DND-41 (cell line): ENCODE measurements around the gene LCMT2.

ENCODE experiments used
- ATAC-seq: fragments of 200-7000 bp; cut with Tn5 transposase; 3 replicates; pipeline ENCODE4 v1.9.1; 2021; ENCODE audit warnings: low read depth; ENCODE audit not compliant: insufficient read depth
- DNase-seq: peaks from one replicate; pipeline ENCODE4 v3.0.0-alpha.2; 2020
- H2AFZ ChIP-seq: 2 replicates; pipeline ENCODE4 v1.6.0; 2012; ENCODE audit warnings: low read depth, low read length
- H3K27ac ChIP-seq: 2 replicates; pipeline ENCODE4 v1.5.1; 2012; ENCODE audit warnings: low read length, inconsistent platforms
- H3K27me3 ChIP-seq: fragments of 200-600 bp; sonication (generic); 2 replicates; pipeline ENCODE4 v1.6.0; 2012; ENCODE audit warnings: low read length, mild to moderate bottlenecking, inconsistent platforms; ENCODE audit not compliant: insufficient read depth, poor library complexity
- H3K36me3 ChIP-seq: 2 replicates; pipeline ENCODE4 v1.5.1; 2012; ENCODE audit warnings: low read length, inconsistent platforms; ENCODE audit not compliant: insufficient read depth
- H3K4me1 ChIP-seq: 2 replicates; pipeline ENCODE4 v1.5.1; 2012; ENCODE audit warnings: mild to moderate bottlenecking, low read length; ENCODE audit not compliant: insufficient read depth
- H3K4me2 ChIP-seq: 2 replicates; pipeline ENCODE4 v1.6.0; 2012; ENCODE audit warnings: mild to moderate bottlenecking, moderate library complexity, low read length, inconsistent platforms; ENCODE audit not compliant: insufficient read depth
- H3K4me3 ChIP-seq, 2 experiments: fragments of 200-600 bp in 1 of 2; shearing (Covaris generic) in 1 of 2; 2 replicates each; pipeline ENCODE4 v1.5.1; 2012 to 2016; ENCODE audit warnings: inconsistent platforms in 2 of 2, low read length in 2 of 2, mild to moderate bottlenecking in 2 of 2, low read depth in 1 of 2, moderate library complexity in 1 of 2
- H3K79me2 ChIP-seq: 2 replicates; pipeline ENCODE4 v1.6.0; 2012; ENCODE audit warnings: low read length, inconsistent platforms; ENCODE audit not compliant: insufficient read depth
- H3K9ac ChIP-seq: 2 replicates; pipeline ENCODE4 v1.6.0; 2012; ENCODE audit warnings: low read depth, mild to moderate bottlenecking, inconsistent platforms, low read length, moderate library complexity
- H3K9me3 ChIP-seq: 2 replicates; pipeline ENCODE4 v1.5.1; 2012; ENCODE audit warnings: low read length, moderate library complexity, mild to moderate bottlenecking, inconsistent platforms; ENCODE audit not compliant: insufficient read depth, severe bottlenecking
- H4K20me1 ChIP-seq: 2 replicates; pipeline ENCODE4 v1.6.0; 2012; ENCODE audit warnings: low read length; ENCODE audit not compliant: insufficient read depth
- EZH2 ChIP-seq: IDR thresholded peaks from 3 replicates; pipeline ENCODE4 v1.6.1; 2012; ENCODE audit warnings: borderline replicate concordance, low read depth, mild to moderate bottlenecking, moderate library complexity, low read length, inconsistent platforms; ENCODE audit not compliant: severe bottlenecking
- TF ChIP-seq, protein P1 (sequence below): IDR thresholded peaks from 2 replicates; pipeline ENCODE4 v1.5.1; 2012; ENCODE audit warnings: borderline replicate concordance, low read length, moderate library complexity, mild to moderate bottlenecking; ENCODE audit not compliant: poor library complexity, severe bottlenecking; ENCODE audit errors: extremely low read depth

LCMT2 gene

DNA sequence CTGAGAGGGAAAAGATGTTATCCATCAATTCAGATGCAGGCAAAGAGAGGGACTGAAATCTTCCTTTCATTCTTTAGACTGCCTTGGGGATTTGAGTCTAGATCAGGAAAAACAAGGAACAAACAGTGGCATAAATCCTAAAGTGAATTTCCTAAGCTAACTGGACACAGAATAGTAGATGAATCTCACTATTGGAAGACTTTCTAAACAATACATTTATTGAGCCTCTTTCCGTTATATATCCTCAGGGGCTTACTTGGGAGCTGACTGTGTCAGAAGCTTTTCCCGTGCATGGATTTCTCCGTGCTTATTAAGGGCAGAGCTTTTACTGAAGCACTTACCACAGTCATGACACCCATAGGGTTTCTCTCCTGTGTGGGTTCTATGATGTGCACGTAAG lies 30.4 kb upstream of the LCMT2 start:
- Histone ChIP-seq H3K9ac (no peak overlapping the region), H2AFZ (no peak overlapping the region), H3K79me2 (peaks cover 3% of the 10 kb centered on the region; the same call in 1 of the 2 replicates), H3K9me3 (peaks cover 19% of the 10 kb centered on the region), H3K4me1 (peaks cover 18% of the 10 kb centered on the region), H4K20me1 (no peaks in the 10 kb centered on the region), H3K27ac (no peak overlapping the region), H3K4me3 (no peak overlapping the region), H3K36me3 (peaks cover 68% of the 10 kb centered on the region), H3K4me2 (no peak overlapping the region), H3K27me3 (no peaks in the 10 kb centered on the region)
- ATAC-seq = no peak
- no peak for DNase-seq
- TF ChIP-seq, protein P1, sequence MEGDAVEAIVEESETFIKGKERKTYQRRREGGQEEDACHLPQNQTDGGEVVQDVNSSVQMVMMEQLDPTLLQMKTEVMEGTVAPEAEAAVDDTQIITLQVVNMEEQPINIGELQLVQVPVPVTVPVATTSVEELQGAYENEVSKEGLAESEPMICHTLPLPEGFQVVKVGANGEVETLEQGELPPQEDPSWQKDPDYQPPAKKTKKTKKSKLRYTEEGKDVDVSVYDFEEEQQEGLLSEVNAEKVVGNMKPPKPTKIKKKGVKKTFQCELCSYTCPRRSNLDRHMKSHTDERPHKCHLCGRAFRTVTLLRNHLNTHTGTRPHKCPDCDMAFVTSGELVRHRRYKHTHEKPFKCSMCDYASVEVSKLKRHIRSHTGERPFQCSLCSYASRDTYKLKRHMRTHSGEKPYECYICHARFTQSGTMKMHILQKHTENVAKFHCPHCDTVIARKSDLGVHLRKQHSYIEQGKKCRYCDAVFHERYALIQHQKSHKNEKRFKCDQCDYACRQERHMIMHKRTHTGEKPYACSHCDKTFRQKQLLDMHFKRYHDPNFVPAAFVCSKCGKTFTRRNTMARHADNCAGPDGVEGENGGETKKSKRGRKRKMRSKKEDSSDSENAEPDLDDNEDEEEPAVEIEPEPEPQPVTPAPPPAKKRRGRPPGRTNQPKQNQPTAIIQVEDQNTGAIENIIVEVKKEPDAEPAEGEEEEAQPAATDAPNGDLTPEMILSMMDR = no peak
- TF ChIP-seq EZH2 = no peak

GRCh38 chr15:43352693-43353382 lies 22.5 kb upstream of the LCMT2 start:
- Histone ChIP-seq H3K9ac (no peak overlapping the region), H3K27ac (no peak overlapping the region), H2AFZ (no peak overlapping the region), H3K4me2 (no peak overlapping the region), H3K4me3 (no peak overlapping the region), H3K4me1 (no peaks in the 10 kb centered on the region), H3K9me3 (no peaks in the 10 kb centered on the region), H3K79me2 (no peaks in the 10 kb centered on the region), H3K27me3 (no peaks in the 10 kb centered on the region), H4K20me1 (no peaks in the 10 kb centered on the region), H3K36me3 (peaks cover 41% of the 10 kb centered on the region)
- TF ChIP-seq EZH2 = no peak
- TF ChIP-seq, protein P1 = no peak
- ATAC-seq = no peak
- DNase-seq = no peak

DNA sequence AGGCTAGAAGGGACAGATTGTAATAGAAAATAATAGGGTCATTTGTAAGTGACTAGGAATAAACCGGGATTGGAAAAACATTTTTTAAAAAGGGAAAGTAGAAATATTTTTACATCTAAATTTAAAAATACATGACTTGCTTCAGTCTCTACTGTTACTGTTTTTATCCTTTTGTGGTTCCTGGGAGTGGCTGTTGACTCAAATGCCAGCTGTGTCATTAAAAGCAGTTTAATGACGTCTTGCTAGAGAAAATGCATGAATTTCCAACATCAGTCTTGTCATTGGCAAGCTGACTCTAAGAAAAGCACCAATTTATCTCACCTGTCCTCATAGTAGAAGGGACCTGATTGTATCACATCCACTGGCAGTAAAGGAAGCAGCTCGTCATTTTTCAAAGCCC lies 16.7 kb upstream of the LCMT2 start:
- no peak for DNase-seq
- Histone ChIP-seq H2AFZ (no peak overlapping the region), H3K27ac (no peak overlapping the region), H3K9me3 (no peaks in the 10 kb centered on the region), H3K36me3 (peaks cover 54% of the 10 kb centered on the region), H3K4me3 (no peak overlapping the region), H3K27me3 (no peaks in the 10 kb centered on the region), H3K4me1 (no peaks in the 10 kb centered on the region), H4K20me1 (no peaks in the 10 kb centered on the region), H3K79me2 (no peaks in the 10 kb centered on the region), H3K9ac (no peak overlapping the region), H3K4me2 (no peak overlapping the region)
- no peak for TF ChIP-seq EZH2
- TF ChIP-seq, protein P1 = no peak
- ATAC-seq = no peak
